Measurements from ENCODE around the gene AFMID. TPM values are rescaled to one million over a fixed set of nuclear protein-coding genes. Genes with fewer than 3 reads are reported as not detected.
A peak's percentile ranks its signal among the peaks of the same experiment; 100 is the strongest.
"Not testable (repeated sequence)": the region's sequence is repeated elsewhere in the genome, so short reads cannot be mapped to it uniquely, and the experiment has no call there.

AFMID gene, protein sequence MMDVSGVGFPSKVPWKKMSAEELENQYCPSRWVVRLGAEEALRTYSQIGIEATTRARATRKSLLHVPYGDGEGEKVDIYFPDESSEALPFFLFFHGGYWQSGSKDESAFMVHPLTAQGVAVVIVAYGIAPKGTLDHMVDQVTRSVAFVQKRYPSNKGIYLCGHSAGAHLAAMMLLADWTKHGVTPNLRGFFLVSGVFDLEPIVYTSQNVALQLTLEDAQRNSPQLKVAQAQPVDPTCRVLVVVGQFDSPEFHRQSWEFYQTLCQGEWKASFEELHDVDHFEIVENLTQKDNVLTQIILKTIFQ
- 47.6 TPM for total RNA-seq

DNA sequence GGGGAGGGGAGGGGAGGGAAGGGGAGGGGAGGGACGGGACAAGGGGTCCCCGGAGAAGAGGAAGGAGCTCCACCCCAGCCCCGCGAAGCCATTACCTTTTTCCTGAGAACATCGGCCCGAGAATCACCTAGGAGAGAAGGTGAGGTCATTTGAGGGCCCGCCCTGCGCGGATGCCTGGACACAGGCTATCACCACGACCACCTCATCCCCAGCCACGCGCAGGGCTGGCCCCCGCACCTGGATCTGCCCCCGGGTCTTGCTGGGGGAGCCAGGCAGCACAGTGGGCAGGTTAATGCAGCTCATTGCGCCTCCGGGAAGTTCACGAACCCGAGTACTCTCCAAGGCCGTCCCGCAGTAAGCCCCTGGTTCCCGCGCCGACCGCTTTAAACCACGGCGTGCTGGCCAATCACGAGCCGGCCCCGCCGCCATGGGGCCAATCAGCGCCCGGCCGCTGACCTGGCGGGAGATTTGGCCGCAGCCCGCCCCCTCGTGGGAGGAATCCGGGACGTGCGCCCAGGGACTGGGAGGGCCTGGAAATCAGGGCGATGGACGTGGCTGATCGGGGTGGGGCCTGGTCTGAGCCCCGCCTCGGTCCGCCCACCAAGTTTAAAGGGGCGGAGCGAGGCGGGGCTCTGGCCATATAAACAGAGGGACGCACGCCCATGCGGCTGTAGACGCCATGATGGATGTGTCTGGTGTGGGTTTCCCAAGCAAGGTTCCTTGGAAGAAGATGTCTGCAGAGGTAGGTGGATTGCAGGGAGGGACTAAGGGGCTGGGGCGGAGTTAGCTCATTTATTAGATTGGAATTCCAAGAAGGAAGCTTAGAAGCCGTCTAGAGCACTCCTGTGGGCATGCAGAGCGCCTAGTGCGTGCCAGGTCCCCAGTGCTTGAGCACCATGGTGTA, at the start of gene AFMID, which contains the start of gene TK1:
AFMID (plus strand) TSS at position 671 of the 904 bp plus-strand sequence; CDS start at position 680, 9 bp downstream.
TK1 (minus strand) TSS at position 361 of the 904 bp plus-strand sequence; CDS start at position 303, 58 bp downstream.
- no peaks in the 10 kb centered on the region for H3K27me3 ChIP-seq
- no peaks in the 10 kb centered on the region for H3K36me3 ChIP-seq
- peak within 1 kb of the TSS; percentile 46 to 56 for H3K4me3 ChIP-seq
- peak within 1 kb of the TSS; percentile 73 for H3K27ac ChIP-seq
- H3K4me1 ChIP-seq, result peaks cover 26% of the 10 kb centered on the region
- peak in 1 of 2 donors; percentile 97 for DNase-seq (ENCODE audit: extremely low spot score in 2 of 2)
- H3K9me3 ChIP-seq, result no peaks in the 10 kb centered on the region
- intact Hi-C loops (cut with DNase I), result loop anchor here (1.0 kb wide), 1 partner anchor 39 kb away; no protein-coding TSS in a partner anchor
- TF ChIP-seq POLR2AphosphoS5 (IDR thresholded peaks at IDR 0.05; ENCODE audit: insufficient read depth in 1 of 2, low read depth in 1 of 2), result peak; percentile 72 to 80
- TF ChIP-seq POLR2A (IDR thresholded peaks at IDR 0.05), result peak in 1 of 2 donors; percentile 41
- TF ChIP-seq, protein P1, sequence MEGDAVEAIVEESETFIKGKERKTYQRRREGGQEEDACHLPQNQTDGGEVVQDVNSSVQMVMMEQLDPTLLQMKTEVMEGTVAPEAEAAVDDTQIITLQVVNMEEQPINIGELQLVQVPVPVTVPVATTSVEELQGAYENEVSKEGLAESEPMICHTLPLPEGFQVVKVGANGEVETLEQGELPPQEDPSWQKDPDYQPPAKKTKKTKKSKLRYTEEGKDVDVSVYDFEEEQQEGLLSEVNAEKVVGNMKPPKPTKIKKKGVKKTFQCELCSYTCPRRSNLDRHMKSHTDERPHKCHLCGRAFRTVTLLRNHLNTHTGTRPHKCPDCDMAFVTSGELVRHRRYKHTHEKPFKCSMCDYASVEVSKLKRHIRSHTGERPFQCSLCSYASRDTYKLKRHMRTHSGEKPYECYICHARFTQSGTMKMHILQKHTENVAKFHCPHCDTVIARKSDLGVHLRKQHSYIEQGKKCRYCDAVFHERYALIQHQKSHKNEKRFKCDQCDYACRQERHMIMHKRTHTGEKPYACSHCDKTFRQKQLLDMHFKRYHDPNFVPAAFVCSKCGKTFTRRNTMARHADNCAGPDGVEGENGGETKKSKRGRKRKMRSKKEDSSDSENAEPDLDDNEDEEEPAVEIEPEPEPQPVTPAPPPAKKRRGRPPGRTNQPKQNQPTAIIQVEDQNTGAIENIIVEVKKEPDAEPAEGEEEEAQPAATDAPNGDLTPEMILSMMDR (IDR thresholded peaks at IDR 0.05), result peak; percentile 58 to 81 (median 60)

DNA sequence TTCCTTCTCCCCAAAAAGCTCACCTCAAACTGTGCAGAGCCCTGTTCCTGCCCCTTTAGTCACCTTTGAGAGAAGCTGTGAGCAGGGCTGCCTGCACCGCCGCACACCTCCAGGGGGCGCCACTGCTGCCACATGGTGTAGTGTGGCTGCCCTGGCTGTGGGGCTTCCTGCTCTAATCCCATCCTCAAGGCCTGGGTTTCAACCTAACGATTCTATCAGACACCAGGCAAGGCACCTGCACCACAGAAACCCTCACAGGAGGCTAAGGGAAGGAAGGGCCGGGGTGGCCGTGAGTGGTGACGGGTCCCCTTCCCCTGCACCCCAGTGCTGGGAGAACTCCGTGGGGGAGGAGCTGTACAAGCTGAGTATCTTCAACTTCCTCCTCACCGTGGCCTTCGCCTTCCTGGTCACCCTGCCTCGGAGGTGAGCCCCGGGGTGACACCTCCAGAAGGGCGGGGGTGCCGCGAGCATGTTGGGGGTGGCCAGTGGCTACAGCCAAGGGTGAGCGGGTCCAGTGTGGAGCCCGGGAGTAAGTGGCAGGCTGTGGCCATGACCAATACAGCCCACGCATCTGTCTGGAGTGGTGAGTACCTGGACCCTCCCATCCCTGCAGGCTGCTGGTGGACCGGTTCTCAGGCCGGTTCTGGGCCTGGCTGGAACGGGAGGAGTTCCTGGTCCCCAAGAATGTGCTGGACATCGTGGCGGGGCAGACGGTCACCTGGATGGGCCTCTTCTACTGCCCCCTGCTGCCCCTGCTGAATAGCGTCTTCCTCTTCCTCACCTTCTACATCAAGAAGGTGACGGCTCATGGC, 49.6 kb upstream of the AFMID start:
- Histone ChIP-seq H3K27ac (no peak overlapping the region), H3K4me3 (no peak overlapping the region), H3K4me1 (peaks cover 26% of the 10 kb centered on the region), H3K27me3 (no peaks in the 10 kb centered on the region), H3K9me3 (no peaks in the 10 kb centered on the region), H3K36me3 (no peaks in the 10 kb centered on the region)
- intact Hi-C loops (cut with DNase I), result no loop called here
- no peak for DNase-seq (ENCODE audit: extremely low spot score in 2 of 2)
- TF ChIP-seq POLR2AphosphoS5 (IDR thresholded peaks at IDR 0.05; ENCODE audit: insufficient read depth in 1 of 2, low read depth in 1 of 2) (no peak), POLR2A (IDR thresholded peaks at IDR 0.05) (no peak)
- TF ChIP-seq, protein P1 (IDR thresholded peaks at IDR 0.05), result no peak

DNA sequence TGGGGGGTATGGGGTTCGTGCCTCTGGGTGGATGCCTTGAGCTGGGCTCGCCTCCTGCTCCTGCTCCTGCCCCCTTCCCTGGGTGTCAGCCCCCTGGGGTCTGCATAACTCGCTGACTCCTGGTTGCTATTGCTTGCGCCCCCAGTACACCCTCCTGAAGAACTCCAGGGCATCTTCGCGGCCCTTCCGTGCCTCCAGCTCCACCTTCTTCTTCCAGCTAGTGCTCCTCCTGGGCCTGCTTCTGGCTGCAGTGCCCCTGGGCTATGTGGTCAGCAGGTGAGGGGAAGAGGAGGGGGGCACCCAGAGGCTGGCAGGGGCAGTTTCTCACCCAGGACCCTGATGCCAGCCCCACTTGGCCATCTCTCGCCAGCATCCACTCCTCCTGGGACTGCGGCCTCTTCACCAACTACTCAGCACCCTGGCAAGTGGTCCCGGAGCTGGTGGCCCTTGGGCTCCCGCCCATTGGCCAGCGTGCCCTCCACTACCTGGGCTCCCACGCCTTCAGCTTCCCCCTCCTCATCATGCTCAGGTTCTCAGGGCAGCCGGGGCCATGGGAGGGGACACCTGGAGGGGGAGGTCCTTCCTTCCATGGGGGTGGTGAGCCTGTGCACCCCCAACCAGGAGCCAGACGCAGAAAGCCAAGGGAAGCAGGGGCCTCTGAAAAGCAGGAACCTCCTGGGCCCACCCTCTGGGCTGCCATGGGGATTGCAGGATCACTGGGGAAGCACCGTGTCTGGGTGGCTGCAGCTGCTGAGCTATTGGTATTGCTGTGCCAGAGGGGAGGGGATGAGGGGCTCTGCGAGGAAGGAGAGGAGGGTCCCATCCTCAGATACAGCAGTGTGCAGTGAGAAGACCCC, 48.7 kb upstream of the AFMID start:
- Histone ChIP-seq H3K36me3 (no peaks in the 10 kb centered on the region), H3K27me3 (no peaks in the 10 kb centered on the region), H3K27ac (peak overlapping the region; percentile 2), H3K4me3 (no peak overlapping the region), H3K9me3 (no peaks in the 10 kb centered on the region), H3K4me1 (peaks cover 27% of the 10 kb centered on the region)
- no peak for DNase-seq (ENCODE audit: extremely low spot score in 2 of 2)
- intact Hi-C loops (cut with DNase I), result no loop called here
- TF ChIP-seq POLR2AphosphoS5 (IDR thresholded peaks at IDR 0.05; ENCODE audit: insufficient read depth in 1 of 2, low read depth in 1 of 2) (no peak), POLR2A (IDR thresholded peaks at IDR 0.05) (no peak)
- TF ChIP-seq, protein P1 (IDR thresholded peaks at IDR 0.05), result no peak

DNA sequence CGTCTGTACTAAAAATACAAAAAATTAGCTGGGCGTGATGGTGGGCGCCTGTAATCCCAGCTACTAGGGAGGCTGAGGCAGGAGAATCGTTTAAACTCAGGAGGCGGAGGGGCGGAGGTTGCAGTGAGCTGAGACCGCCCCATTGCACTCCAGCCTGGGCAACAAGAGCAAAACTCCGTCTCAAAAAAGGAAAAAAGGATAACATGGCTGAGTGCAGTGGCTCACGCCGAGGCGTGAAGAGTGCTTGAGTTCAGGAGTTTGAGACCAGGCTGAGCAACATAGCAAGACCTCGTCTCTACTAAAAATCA, 47.3 kb upstream of the AFMID start:
- H3K27ac ChIP-seq, result peak overlapping the region; percentile 2
- H3K9me3 ChIP-seq; H3K4me3 ChIP-seq; intact Hi-C loops (cut with DNase I); H3K27me3 ChIP-seq; H3K36me3 ChIP-seq; DNase-seq (ENCODE audit: extremely low spot score in 2 of 2): not testable (repeated sequence)
- peaks cover 40% of the 10 kb centered on the region for H3K4me1 ChIP-seq
